HG03045 (cell line): Measurements from ENCODE around the gene KPNA1.

Experiments used
- ATAC-seq: cut with Tn5 transposase; IDR thresholded peaks from one replicate; pipeline ENCODE4 v1.9.1; 2021; ENCODE audit warnings: mild to moderate bottlenecking, moderate library complexity; ENCODE audit not compliant: unreplicated experiment

KPNA1 gene

DNA sequence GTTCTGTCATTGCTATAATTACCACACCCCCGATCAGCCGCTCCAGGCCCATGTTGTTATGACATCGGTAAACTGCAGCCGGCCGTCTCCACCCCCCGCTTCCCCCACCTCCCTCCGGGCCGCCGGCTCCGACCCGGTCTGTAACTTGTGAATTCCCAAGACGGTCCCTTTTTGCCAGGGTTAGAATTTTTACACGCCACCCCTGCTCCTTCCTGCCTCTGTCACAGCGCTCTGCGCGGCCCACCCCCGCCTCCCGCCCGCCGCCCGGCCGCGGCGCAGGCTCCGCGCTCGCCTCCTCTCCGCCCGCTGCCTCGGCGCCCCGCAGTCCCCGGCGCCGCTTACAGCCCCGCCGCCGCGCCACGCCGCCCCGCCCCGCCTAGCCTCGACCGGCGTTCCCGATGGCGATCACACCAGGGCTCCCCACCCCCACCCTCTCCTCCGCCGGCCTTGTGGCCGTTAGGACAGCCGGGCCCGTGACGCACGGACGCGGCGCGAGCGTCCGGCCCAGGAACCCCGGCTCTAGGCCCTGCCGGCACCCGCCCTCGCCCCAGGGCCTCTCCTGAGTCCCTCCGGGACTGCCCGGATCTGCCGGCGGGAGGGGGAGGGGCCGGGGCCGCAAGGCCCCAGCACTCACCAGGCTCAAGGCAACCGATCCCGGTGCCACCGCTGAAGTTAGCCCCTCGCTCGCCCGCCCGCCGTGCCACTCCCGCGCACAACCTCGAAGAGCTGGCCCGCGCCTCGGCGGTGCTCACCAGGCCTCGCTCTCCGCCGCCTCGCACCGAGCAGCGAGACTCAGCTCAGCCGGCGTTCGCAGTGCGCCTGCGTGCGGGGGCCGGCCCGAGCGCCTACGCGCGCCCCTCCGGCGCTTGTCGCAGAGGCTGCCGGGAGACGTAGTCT lies at the start of gene KPNA1:
TSS of gene KPNA1 (minus strand) at position 817 of the 897 bp plus-strand sequence. CDS start 18,374 bp downstream, outside the sequence.
- peak; percentile 87 for ATAC-seq

DNA sequence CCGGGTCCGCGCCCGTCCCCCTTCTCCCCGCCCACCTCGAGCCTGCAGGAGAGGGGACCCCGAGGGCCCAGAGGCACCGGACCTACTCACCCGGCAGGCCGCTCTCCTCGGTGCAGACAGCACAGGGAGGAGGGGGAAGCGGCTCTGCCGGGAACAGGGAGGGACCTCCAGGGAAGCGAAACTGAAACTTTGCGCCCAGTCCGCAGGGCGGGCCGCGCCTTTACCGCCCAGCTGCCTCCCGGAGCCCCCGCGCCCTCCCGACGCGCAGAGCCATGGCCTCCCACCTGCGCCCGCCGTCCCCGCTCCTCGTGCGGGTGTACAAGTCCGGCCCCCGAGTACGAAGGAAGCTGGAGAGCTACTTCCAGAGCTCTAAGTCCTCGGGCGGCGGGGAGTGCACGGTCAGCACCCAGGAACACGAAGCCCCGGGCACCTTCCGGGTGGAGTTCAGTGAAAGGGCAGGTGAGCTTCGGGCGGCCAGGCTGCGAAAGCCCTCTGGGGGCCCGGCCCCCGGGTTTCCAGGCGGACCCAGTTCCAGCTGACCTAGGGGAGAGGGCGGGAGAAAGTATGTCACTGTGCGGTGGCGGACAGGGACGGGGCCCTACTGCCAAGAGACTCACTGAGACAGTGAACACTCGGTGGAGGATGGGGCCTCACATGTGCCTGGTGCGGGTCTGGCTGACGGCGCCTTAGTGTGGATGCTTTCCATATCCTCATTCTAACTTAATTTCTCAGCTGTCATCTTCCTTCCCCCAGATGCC lies 49.6 kb upstream of the KPNA1 start, which contains the start of the genes DTX3L and PARP9:
TSS of gene DTX3L (plus strand) at position 184 of the 758 bp plus-strand sequence. CDS start at position 273, 89 bp downstream.
TSS of gene PARP9 (minus strand) at position 146 of the 758 bp plus-strand sequence. CDS start 4,680 bp downstream, outside the sequence.
- ATAC-seq = peak; percentile 79

DNA sequence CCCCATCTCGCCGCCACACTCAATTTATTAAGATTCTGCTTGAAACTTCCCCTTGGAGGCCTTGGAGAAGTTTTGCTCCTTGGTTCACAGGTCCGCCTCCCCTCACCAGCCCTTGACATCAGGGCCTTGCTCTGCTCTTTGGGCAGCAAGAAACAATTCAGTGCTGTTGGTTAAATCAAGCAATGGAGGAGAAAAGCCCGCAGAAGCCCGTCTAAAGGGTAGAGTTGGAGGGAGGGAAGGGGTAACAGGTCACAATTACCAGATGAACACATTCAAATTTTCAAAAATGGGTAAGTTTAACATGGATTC lies 48.9 kb upstream of the KPNA1 start:
- peak; percentile 24 for ATAC-seq

DNA sequence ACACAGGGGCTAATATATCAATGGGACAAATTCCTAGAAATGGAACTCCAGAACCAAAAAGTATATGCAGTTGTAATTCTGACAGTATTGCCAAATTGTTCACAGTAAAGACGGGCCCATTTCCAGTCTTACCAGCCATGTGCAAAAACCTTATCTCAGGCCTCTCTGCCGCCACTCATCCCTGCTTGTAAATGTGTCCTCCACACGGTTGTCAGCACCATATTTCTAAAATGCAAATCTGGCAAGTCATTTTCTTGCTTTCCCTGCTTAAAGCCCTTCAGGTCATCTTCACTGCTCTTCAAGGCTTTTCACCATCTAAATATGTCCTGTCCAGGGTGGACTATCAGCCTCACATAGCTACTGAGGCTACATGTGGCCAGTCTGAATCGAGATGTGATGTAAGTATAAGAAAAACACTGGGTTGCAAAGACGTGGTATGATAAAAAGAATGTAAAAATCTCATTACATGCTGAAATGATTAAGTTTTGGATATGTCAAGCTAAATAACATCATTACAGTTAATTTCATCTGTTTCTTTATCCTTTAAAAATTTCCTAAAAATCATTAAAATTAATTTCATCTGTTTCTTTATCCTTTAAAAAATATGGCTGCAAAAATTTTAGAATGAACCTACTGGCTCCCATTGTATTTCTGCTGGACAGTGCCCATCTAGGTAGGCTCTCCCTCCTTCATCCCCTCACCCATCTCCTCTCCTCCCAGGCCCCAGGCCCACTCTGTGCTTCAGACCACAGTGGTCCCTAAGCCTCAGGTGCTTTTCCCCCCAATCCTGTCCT lies 48.4 kb upstream of the KPNA1 start:
- no peak for ATAC-seq

DNA sequence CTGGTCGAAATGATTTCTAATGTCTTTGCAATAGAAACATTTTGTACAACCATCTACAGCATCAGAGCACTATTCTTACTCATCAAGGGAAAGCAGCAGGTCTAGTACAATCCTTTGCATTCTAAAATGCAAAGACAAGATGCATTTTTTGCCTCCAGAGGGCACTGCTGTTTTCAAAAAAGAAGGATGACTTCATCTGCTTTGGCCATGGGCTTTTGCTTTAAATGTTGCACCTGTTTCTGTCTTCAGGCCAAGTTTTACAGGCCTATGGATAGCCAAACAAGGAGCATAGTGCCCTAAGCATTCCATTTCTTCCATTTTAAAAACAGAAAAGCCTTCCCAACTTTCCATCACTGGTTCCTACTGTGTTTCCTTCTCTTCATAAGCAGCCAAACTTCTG lies 45.9 kb upstream of the KPNA1 start:
- no peak for ATAC-seq

DNA sequence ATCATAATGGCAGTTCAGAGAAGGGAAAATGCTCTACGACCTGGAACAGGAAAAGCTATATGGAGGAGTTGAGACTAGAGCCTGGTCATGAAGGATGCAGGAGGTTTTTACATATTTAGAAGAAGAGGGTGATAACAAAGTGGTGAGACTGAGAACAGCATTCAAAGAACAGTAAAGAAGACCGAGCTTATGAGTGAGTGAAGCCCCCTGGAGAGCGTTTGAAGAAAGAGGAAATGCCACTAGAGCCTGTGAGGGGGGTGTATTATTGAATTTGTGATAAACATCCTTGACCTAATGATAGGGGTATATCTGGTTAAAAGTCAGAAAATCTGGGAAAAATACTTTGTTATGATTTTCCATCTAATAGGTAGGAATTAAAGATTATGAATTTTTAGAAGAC lies 45.2 kb upstream of the KPNA1 start:
- no peak for ATAC-seq

DNA sequence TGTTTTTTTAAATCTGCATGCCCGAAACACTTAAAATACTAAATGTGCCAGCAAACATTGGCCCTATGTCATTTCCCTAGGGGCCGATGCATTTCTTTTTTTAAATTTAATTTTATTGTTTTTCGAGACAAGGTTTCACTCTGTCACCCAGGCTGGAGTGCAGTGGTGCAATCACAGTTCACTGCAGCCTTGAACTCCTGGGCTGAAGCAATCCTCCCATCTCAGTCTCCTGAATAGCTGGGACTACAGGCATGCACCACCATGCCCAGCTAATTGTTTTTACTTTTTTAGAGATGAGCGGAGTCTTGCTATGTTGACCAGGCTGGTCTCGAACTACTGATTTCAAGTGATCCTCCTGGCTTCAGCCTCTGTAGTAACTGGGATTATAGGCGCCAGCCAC lies 43.9 kb upstream of the KPNA1 start:
- ATAC-seq = no peak

DNA sequence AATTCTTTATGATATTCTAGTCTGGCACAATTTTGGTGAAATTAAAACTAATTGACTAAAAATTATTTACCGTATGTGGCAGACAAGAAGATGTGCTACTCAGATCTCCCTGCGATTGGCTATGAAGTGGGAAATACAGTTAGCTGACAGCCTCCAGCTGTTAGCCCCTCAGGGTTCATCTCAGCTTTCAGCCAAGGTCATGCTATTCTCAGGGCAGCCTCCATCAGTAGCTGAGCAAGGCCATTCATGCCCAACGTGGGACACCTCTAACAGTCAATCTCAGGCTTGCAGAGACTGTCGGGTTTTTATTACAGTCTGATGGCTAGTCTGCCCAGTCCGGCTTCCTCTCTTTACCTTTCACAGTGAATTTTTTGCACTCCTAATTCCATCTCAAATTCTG lies 42.6 kb upstream of the KPNA1 start:
- no peak for ATAC-seq

DNA sequence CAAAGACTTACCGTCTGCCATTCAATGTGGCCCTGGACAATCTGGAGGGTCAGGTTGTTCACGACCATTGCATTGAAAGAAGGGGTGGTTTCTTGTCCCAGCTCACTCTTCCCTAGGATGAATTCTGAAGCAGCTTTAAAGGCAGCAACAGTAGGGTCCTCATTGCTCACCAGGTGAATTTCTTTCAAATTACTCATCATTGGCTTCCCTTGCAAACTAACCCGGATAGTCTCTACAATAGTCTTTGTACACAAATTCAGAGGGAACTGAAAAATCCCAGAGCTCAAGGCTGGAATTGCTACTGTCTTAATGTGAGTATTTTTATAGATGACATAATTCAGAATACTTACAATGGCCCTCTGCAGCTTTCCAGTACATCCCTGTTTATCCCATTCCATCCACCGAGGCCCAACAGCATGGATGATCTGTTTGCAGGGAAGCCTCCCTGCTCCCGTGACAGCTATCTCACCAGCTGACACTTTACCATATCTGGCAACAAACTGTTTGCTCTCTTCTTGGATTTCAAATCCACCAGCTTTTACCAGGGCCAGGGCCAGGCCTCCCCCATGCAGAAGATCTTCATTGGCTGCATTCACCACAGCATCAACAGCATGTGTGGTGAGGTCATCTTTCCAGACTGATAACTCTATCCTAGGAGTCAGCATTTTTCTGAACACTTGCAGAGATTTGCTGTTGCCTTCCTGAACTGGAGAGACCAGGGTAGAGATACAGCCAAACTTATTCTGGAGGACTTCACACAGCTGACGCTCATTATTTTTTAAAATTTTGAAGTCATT lies 40.7 kb upstream of the KPNA1 start:
- no peak for ATAC-seq

DNA sequence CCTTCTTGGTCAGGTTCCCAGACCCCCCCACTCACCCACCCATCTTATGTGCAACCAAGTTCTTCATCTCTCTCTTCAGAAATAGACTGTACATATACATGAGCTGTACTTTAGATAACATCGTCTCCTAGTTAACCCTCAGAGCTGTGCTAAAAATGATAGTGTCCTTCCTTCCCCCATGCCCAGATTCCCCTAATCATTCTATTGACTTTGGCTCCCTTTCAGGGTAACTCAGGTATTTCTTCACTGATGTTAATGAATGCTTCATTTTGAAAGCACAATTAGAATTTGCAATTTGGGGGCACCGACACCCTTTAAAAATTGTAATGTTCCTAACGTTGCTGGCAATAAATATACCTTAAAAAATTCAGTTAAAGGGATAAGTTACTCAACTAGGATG lies 38.4 kb upstream of the KPNA1 start:
- ATAC-seq = no peak

DNA sequence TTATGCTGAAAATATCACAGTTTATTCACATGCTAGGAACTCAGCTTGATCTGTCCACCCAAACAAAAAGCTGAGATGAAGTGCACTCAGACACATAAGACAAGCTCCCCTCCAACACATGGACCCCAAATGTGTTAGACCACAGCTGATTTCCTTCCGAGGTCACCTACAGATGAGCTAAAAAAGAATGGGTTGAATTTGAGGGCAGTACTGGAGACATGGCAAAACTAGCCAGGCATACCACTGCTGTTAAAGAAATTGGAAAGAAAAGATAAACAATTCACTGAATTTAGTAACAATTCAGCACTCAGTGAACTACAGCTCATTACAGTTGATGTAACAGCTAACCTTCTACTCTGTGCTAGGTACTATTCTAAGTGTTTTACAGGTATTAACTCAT lies 33.9 kb upstream of the KPNA1 start:
- ATAC-seq = no peak

DNA sequence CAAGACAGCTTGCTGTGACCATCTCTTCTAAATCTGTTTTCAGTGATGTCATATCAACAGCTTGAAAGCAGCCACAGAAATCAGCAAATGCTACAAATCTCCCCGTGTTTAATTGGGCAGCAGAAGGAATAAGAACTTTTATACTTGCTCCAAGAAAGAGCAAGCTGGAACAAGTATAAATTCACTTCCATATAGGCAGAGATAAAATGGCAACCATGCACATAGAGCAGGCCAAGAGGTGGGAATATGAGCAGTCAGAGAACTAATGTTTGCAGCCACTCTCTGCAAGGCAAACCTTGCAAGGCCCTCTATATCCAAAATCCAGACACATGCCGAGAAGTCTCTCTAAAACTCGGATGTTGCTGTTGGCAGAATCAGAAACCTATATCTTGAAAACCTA lies 33.3 kb upstream of the KPNA1 start:
- ATAC-seq = no peak

DNA sequence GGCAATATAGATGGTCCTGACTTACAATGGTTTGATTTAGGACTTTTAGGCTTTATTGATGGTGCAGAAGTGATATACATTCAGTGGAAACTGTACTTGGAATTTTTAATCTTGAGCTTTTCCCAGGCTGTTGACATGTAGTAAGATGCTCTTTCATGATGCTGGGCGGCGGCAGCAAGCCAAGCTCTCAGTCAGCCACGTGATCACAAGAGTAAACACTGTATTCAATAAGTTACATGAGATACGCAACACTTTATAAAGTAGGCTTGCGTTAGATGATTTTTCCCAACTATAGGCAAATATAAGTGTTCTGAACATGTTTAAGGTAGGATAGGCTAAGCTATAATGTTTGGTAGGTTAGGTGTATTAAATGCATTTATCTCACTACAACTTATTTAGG lies 31.4 kb upstream of the KPNA1 start:
- ATAC-seq = no peak

DNA sequence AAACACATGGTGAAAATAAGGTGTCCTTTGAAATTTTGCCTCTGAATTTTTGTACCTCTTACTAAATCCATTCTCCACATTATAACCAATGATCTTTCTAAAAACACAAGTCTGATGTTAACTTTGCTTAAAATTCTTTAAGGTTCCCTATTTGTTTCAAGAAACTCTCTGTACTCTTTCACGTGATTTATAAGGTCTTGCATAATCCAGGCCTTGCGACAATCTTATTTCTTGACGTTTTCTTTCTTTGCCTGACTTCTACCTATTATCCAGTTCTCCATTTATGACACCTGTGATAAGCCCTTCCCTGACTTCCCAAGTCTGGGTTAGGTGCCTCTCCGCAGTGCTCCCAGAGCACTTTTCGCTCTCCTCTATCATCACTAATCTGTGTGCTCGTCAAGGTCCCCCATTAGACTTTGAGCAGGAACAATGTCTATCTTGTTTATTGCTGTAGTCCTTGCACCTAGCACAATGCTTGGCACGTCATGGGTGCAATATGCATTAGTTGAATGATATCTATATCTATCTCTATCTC lies 24.3 kb upstream of the KPNA1 start:
- no peak for ATAC-seq

DNA sequence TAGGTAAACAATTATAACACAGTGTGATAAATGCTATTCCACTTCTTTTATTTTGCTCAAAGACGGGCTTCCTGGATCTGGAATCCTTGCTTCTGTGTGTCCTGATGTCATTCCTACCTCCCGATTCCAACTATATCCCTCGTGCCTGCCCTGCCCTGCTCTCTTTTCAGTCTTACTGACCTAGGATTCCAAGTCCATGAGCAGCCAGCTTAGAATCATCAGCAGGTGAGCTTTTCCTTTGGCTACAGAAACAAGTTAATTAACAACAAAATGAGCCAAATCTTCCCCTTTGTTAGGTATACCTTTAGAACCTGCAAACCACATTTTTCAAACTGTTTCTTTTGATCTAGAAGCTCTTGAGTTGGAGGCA lies 21.9 kb upstream of the KPNA1 start:
- ATAC-seq = no peak

DNA sequence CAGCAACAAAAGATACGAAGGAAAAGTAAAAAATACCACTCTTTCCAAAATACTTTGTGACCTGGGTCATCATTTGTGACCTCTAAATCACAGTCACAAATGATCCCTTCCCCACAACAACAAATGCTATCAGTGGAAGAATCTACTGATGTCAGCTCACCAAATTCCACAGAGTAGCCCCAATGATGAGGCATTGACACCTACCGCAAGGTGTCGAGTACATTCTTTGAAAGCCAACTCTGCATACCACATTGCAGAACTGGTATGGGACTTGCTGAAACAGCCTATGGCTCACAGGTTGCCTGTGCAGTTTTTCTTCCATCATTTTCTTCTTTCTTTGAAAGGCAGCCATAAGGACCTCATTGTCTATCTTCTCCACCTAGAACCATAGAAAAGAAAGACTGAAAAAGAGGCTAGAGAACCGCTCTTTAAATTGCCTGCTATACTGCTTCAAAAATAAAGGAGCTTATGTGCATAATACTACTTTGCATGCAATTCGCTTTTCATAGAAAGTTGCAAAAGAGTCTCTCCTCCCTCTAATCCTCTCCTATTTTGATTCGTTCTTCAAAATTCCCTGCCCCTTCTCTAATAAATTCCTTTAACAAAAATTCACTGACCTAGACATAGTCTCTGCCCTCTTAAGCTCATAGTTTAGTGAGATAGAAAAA lies 21.4 kb upstream of the KPNA1 start:
- ATAC-seq = no peak

DNA sequence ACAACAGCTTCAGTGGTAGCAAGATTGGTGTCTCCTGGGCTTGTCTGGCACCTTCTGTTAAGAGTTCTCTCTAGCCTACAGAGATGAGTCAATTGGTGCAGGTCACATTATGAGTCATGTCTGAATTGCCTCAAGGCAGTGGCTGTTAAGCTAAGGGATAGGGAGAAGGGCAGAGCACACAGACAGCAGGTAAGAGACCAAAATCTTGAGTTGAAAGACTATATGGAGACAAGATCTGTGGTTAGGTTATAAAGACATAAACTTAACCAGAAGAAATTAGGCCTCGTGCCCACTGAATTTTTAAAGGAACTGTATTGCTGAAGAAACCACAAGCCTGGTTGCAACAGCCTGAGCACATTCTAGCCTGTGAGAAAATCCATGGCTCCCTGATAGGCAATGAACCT lies 19.2 kb upstream of the KPNA1 start:
- peak; percentile 92 for ATAC-seq

DNA sequence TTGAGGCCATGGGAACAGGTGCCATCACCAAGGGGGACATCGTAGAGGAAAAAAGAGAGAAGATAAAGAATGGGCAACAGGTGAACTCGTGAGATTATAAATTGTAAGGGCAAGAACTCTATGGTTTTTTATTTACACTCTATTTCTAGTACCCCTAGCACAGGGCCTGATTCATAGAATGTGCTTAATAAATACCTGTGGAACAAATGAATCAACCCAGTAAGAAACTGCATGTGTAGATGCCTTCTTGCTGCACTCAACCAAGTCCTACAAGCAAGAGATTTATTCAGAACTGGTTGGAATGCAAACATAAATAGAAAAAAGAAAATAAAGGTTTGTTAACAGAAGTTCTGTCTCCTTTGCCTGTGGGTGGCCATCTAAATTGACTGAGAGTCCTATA lies 18.7 kb upstream of the KPNA1 start:
- ATAC-seq = no peak

DNA sequence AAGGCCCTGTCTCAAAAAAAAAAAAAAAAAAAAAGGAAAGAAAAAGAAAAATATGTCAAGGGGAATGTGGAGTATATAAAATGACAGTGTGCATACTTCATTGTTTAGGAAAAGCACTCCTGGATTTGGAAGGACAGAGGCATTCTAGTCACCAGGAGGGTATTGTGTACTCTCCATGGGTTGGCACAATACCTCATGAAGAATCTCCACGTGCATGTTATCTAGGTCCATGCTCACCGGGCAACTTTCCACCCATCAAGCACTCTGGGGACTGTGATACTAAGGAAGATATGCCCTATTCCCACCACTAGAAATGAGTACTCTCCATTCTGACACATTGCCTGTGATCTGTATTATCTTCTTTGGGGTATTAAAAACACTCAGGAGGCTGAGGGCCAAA lies 15.4 kb upstream of the KPNA1 start:
- ATAC-seq = no peak

DNA sequence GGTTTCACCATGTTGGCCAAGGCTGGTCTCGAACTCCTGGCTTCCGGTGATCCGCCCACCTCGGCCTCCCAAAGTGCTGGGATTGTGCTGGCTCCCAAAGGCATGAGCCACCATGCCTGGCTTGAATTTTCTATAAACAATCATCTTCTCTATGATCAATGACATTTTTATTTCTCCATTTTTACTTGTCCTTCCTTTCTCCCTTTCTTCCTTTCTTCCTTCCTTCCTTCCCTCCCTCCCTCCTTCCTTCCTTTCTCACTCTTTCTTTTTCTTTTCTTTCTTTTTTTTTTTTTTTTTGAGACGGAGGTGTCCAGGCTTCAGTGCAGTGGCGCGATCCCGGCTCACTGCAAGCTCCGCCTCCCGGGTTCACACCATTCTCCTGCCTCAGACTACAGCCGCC lies 8.6 kb upstream of the KPNA1 start:
- ATAC-seq = no peak
